Activated CD8-positive, alpha-beta memory T cell treated with anti-CD3 and anti-CD28 coated beads, Interleukin-2, amount 50 U/mL, for 4 hours (primary cell): ENCODE results near the gene UFL1.
"Not testable (repeated sequence)": the region's sequence is repeated elsewhere in the genome, so short reads cannot be mapped to it uniquely, and the experiment has no call there.

Source experiments
- DNase-seq: peaks from one replicate; pipeline ENCODE4 v3.0.0-alpha.2; 2020

The UFL1 gene

DNA sequence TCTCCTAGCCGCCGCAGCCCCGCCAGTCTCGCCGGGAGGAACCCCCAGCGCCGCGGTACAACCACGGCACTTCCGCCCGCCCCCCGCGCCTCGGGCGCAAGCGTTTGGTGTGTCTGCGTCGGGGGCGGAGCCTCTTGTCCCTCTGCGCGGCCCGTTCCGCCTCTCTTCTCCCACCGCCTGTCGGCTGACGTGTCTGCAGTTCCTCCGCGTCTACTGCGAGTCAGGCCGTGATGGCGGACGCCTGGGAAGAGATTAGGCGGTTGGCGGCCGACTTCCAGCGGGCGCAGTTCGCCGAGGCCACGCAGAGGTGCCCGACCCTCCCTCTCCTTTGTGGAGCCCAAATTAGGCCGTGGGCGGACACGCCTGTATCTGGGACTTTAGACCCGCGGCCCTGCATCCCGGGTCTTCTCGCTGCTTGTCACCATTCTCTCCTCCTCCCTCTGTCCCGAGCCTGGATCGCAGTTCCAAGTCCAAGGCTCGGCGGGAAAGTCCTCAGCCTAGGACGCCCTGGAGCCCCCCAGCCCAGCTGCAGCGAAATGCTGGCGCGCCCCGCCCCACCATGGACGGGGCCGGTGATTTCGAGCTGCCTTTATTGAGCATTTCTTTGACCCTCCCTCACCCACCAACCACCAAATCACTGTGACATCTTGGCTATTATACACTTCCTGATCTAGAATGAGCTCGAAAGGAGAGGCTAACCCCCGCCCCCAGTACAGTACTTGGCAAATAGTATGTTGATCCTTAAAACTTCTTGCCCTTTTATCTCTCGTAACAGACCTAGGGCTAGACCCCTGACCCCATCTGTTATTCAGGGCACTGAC is at the start of gene UFL1:
Gene UFL1 (plus strand): TSS at position 163 of the 821 bp plus-strand sequence. CDS start 68 bp downstream, at position 231.
- peak; percentile 97 for DNase-seq

DNA sequence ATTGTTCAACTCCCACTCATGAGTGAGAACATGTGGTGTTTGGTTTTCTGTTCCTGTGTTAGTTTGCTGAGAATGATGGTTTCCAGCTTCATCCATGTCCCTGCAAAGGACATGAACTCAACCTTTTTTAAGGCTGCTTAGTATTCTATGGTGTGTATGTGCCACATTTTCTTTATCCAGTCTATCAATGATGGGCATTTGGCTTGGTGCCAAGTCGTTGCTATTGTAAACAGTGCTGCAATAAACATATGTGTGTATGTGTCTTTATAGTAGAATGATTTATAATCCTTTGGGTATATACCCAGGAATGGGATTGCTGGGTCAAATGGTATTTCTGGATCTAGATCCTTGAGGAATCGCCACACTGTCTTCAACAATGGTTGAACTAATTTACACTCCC is 49.3 kb upstream of the UFL1 start:
- DNase-seq: not testable (repeated sequence)

DNA sequence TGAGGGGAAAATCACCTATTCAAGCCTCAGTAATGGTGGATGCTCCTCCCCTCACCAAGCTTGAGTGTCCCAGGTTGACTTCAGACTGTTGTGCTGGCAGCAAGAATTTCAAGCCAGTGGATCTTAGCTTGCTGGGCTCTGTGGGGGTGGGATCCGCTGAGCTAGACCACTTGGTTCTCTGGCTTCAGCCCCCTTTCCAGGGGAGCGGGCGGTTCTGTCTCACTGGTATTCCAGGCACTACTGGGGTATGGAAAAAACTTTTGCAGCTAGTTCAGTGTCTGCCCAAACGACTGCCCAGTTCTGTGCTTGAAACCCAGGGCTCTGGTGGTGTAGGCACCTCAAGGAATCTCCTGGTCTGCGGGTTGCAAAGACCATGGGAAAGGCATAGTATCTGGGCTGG is 42.9 kb upstream of the UFL1 start:
- DNase-seq: no peak

DNA sequence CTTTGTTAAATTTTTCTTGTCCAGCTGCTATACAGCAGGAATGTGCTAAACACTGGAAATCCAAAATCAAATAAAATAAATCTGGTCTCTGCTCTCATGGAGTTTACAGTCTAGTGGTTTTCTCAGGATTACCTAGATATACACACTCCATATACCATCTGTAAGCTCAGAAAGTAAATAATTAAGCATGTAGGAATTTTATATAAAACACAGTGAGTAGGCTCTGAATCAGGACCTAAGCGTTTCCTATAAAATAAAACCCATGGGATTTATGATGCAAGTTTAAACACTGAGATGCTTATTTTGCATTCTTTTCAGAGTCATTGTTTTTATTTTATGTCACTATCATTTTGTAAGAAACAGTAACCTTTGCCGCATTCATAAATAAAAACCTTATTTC is 29.7 kb upstream of the UFL1 start:
- no peak for DNase-seq

DNA sequence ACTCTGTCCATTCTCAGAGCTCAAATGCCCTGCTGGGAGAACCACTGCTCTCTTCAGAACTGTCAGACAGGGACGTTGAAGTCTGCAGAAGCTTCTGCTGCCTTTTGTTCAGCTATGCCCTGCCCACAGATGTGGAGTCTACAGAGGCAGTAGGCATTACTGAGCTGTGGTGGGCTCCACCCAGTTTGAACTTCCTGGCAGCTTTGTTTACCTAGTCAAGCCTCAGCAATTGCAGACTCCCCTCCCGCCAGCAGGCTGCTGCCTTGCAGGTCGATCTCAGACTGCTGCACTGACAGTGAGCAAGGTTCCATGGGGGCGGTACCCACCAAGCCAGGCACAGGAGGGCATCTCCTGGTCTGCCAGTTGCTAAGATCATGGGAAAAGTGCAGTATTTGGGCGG is 21.8 kb upstream of the UFL1 start:
- DNase-seq: peak; percentile 54

DNA sequence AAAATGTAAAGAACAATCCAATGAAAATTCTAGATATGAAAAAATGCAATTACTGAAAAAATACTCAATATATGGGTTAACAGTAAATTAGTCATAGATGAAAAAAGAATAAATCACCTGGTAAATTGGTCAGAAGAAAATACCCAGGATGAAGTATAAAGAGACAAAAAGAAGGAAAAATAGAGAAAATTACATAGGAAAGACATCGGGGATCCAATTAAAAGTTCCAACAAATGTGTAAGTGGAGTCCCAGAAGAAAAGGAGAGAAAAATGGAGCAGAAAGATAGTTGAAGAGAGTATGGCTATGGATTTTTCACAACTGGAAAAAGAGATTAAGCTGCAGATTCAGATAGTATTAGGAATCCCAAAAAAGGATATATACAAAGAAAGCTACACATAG is 18.7 kb upstream of the UFL1 start:
- no peak for DNase-seq

DNA sequence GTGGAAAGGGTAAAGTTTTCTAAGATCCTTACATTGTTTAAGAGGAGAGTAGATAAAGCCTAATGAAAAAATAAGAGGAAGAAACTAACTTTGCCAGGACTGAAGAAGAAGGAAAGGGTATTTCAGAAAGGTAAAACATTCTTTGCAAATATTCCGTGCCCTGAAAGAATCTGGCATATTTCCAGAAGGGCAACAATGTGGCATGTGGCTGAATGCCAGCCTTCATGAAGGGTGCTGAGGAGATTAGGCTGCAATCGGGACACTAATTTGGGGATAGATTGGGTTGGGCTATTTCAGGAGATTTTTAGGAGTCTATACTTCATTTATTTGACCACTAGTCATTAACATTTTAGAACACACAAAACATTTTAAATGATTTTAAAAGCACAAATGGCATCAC is 16.2 kb upstream of the UFL1 start:
- no peak for DNase-seq

DNA sequence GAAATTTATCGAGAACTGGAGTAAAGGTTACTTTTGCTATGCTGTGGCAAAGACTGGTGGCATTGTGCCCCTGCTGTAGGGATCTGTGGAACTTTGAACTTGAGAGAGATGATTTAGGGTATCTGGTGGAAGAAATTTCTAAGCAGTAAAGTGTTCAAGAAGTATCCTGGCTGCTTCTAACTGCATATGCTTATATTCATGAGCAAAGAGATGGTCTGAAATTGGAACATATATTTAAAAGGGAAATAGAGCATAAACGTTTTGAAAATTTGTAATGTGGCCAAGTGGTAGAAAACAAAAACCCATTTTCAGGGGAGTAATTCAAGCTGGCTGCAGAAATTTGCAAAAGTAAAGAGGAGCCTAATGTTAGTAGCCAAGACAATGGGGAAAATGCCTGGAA is 12.3 kb upstream of the UFL1 start:
- no peak for DNase-seq

DNA sequence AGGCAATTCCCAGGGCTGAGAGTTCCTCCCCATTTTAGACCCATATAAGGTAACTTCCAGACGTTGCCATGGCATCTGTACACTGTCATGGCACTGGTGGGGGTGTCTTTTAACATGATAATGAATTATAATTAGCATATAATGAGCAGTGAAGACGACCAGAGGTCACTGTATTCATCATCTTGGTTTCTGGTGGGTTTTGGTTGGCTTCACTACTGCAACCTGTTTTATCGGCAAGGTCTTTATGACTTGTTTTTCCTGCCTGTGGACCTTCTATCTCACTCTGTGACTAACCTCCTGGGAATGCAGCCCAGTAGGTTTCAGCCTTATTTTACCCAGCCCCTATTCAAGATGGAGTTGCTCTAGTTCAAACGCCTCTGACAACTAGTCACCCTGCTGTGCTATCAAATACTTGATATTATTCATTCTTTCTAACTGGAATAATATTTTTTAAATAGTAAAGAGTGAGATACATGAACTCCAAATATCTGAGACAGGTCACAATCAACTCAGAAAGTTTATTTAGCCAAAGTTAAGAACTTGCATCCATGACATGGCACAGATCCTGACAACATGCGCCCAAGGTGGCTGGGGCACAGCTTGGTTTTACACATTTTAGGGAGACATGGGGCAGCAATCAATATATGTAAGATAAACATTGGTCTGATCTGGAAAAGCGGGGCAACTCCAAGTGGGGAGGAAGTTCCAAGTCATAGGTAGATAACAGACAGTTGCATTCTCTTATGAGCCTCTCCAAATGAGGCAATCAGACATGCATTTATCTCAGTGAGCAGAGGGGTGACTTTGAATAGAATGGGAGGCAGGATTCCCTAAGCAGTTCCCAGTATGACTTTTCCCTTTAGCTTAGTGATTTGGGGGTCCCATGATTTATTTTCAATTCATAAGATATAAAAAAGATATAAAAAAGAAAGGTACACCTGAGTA is 1.2 kb upstream of the UFL1 start:
- no peak for DNase-seq

DNA sequence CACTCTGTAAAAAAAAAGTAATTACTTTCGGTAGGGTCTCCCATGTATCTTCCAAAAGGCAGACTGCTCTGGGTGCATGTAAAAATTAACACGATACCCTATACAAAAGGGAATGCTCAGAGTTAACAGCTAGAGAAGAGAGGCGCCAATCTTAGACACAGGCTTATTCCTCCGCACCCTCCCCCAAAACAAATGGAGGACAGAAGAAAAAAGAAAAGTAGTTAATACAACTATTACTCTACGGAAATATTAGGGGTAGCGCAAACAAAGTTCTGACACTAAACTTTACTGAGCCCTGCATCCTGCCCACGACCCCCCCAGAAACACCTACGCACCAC is 331 bp upstream of the UFL1 start:
- DNase-seq: no peak

DNA sequence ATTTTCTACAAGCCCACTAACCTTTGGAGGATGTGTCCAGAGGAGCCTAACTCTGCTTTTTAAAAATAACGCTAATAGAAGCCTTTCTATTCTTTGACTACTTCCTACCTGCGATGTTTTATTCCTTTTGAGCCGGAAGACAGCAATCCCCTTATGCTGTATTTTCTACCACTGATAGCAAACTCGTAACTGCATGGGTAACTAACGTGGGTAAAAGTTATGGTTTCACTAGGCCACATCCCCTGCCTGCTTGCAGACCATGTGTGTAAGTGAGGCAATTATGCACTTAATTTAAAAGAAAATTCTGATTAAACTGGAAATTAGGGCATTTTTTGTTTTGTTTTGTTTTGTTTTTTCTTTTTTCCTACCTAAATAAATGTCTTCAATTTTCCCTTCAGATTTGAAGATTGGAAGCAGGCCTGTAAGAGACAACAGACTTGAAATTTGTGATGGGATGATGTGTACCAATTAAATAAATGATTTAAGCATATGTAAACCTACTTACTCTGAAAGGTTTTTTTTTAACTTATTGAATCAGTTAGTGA is 931 bp downstream of the UFL1 start:
- no peak for DNase-seq

DNA sequence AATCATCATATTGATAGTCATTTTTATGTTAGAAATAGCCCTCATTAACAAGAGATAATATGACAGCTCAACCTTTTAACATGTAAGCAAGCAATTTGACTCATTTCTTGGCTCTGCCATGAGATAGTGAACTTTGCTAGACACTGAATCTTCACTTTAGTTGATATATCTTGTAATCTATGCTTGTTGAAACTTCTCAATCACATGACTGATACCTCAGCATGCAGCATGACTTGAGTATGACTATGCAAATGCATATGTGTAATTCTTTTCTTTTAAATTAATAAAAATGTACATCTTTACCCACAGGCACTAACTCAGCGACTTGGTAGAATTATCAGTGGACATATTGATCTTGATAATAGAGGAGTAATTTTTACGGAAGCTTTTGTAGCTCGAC is 6.6 kb downstream of the UFL1 start:
- no peak for DNase-seq

DNA sequence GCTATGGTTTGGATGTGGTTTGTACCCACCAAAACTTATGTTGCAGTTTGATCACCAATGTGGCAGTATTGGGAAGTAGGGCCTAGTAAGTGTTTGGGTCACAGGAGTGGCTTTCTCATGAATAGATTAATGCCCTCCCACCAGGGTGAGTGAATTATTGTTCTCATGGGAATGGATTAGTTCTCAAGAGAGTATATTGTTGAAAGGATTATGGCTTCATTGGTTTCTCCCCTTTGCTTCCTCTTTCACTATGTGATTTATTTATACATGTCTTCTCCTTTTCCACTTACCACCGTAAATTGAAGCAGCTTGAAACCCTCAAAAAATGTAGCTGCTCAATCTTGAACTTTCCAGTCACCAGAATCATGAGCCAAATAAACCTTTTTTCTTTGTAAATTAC is 10.8 kb downstream of the UFL1 start:
- DNase-seq: no peak

DNA sequence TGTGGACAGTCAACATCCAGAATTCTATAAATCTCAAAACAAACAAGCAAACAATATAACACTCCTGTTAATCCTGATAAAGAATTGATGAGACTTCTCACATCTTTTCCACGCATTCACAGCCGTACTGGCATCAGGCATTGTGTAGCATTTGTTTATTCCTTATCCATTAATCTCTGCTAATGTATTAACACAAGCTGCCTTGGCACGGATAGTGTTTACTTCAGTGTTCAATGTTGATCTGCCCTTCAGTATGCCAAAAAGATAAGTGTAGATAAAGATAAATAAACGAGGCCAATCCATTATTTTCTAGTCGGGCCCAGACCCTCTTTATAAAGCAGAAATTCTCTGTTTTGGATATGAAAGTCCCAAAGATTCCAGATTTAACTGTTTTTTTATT is 16.1 kb downstream of the UFL1 start:
- DNase-seq: no peak

DNA sequence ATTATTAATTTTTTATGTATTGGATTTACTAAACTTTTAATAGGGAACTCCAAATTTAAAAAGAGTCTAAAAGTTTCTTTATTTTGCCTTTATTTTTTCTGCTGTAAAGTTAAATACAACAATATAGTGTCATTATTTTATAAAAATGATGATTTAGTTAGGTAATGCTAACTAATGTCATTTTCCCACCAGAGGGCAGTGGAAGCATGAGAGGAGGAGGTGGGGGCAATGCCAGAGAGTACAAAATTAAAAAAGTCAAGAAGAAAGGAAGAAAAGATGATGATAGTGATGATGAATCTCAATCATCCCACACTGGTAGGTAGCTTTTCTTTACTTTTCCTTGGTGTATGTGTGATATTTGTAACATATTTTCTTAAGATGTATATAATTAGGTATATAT is 21.1 kb downstream of the UFL1 start:
- no peak for DNase-seq

DNA sequence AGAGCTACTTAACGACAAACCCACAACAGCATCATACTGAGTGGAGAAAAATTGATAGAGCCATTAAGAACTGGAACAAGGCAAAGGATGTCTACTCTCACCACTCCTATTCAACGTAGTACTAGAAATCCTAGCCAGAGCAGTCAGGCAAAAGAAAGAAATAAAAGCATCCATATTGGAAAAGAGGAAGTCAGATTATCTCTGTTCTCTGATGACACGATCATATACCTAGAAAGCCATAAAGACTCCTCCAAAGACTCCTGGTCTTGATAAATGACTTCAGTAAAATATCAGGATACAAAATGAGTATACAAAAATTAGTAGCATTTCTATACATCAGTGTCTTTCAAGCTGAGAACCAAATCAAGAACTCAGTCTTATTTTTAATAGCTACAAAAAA is 24.3 kb downstream of the UFL1 start:
- DNase-seq: no peak

DNA sequence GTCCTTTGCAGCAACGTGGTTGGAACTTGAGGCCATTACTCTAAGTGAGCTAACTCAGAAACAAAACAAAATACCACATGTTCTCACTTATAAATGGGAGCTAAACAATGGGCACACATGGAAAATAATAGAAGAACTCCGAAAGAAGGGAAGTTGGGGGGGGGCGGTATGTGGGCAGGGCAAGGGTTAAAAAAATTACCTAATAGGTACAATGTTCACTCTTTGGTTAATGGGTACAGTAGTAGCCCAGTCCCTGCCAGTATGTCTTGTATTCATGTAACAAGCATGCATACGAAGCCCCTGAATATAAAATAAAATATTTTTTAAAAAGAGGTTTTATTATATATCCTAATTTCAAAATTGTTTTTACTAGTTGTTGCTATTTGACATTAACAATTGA is 26.0 kb downstream of the UFL1 start:
- no peak for DNase-seq

DNA sequence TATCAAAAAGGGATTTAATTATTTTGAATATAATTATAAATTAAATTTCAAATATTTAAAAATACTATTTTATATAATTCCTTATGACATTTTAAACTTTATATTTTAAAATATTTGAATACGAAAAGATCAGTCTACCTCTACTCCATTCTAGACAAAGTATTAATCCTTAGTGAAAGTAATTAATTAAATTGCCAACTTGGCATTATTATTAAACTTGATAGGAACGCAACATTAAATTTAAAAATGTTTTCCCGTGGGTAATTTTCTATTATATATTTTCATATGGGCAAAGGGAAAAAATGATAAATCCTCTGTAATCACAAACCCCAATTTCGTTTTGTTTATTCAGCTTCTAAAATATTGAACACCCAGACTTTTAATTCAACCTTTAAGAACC is 33.0 kb downstream of the UFL1 start:
- DNase-seq: no peak

DNA sequence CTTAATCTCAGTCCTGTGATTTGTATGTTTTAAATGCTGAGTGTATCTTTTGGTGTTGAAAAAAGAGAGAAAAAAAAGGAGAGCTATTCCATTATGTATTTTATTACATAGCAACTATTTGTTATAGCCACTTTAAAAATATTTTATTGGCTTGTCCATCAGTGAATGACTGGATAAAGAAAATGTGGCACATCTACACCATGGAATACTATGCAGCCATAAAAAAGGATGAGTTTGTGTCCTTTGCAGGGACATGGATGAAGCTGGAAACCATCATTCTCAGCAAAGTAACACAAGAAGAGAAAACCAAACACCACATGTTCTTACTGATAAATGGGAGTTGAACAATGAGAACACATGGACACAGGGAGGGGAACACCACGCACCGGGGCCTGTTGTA is 38.1 kb downstream of the UFL1 start:
- not testable (repeated sequence) for DNase-seq

DNA sequence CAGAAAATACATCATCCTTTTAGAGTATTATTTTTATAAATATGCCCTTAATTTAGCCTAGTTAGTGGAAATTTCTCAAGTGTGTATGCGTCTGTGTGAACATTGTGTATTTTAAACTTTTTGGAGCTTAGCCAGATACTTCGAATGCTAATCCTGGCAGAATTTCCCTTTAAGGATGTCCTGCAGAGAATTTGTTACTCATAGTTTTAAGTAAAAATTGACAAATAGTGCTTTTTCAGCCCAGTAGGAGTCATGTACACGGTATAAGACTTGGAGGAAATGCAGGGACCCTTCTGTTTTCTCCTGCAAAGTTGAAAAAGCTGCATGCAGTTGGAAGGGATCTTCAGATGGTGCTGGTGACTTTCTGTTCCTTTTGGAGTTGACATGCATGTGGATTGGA is 41.3 kb downstream of the UFL1 start, which contains the start of gene FHL5:
Gene FHL5 (plus strand): TSS at position 243 of the 400 bp plus-strand sequence. CDS start 40,486 bp downstream, outside the sequence.
- no peak for DNase-seq

DNA sequence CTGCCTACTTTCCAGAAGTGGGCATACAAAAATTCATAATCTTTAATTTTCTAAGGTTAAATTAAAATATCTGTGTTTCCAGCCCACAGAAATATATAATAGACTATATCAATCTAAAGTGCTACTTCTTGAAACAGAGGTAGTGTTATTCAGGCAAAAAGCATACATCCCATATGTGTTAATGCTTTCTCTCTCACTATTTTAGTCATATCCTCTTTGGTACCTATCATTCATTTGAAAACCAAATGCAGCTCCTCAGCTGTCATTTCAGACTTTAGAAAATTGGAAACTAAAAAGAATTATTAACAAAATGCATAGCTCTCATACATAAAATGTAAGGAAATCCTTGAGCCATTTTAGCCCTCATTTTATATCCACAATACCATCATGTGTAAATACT is 42.2 kb downstream of the UFL1 start:
- no peak for DNase-seq

DNA sequence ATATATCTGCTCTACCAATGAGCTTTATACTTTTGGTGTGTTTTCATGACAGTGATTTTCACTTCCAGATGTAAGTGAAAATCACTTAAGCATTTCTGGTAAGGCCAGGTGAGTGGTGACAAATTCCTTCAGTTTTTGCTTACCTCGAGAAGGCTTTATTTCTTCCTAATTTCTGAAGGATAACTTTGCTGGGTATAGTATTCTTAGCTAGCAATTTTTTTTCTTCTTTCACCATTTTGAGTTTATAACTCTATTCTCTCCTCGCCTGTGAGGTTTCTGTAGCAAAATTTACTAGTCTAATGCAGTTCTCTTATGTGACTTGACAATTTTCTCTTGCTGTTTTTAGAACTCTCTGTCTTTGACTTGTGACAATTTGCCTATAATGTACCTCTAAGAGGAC is 48.4 kb downstream of the UFL1 start:
- no peak for DNase-seq

DNA sequence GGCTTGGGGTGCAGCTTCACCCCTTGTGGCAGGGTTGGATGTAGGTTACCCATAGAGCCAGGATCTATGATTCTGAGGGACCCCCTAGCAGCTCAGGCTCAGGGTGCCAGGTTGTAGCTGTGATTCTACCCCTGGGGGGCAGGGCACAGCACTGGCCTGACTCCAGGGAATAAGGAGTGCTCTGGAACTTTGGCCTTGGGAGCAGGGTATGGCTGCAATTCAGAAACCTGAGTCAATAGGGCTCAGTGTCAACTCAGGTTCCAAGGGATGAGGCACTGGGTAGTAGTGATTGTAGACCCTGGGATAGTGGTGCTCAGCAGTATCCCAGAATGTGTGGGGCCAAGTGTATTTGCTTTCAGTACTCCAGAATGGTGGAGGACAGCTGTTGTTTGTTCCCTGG is 49.9 kb downstream of the UFL1 start:
- DNase-seq: no peak

DNA sequence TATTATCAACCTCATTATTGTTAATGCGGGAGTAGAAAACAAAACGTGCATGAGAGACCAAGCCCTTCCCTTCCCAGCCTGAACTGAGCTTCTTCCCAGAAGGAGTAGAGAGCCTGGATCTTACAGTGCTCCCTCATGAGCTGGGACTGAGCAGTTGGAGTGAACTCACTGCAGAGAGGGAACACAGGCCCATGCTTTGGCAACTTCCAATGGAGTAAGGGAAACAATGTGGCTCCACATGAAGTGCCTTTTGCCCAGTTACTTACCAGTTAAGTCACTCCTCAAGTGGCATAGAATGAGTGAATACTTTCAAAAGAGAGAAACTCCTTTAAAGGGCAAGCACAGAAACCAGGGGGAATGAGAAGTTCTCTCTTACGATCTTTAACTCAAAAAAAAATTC is 53.8 kb downstream of the UFL1 start:
- no peak for DNase-seq
